ENCODE measurements around the gene C16orf95. TPM values are rescaled to one million over a fixed set of nuclear protein-coding genes. Genes with fewer than 3 reads are reported as not detected.

The C16orf95 gene
- polyA plus RNA-seq, 1 donor from 2014 or later, result 5.9 TPM

- TF ChIP-seq TAF1 (IDR thresholded peaks at IDR 0.05; ENCODE audit: low read depth) (no peak), MXI1 (conservative IDR thresholded peaks at IDR 0.05; ENCODE audit: poor library complexity, severe bottlenecking) (no peak), REST (IDR thresholded peaks at IDR 0.05; ENCODE audit: borderline replicate concordance) (no peak), POLR2AphosphoS5 (IDR thresholded peaks at IDR 0.05) (no peak), EZH2 (IDR thresholded peaks at IDR 0.05; ENCODE audit: borderline replicate concordance, insufficient read depth, low read length, poor library complexity, severe bottlenecking) (no peak), SMC3 (conservative IDR thresholded peaks at IDR 0.05; ENCODE audit: poor library complexity) (no peak), CTCF (IDR thresholded peaks at IDR 0.05; ENCODE audit: poor library complexity, severe bottlenecking) (no peak), RAD21 (conservative IDR thresholded peaks at IDR 0.05) (no peak), EP300 (conservative IDR thresholded peaks at IDR 0.05; ENCODE audit: poor library complexity, severe bottlenecking) (no peak)
- H3K27me3 ChIP-seq (ENCODE audit: insufficient read depth, low read depth, low read length), result no peaks in the 10 kb centered on the region
- H3K9me3 ChIP-seq (ENCODE audit: low read length), result no peaks in the 10 kb centered on the region
- no peaks in the 10 kb centered on the region for H4K20me1 ChIP-seq (ENCODE audit: insufficient read depth)
- no peaks in the 10 kb centered on the region for H3K9me2 ChIP-seq (ENCODE audit: insufficient read depth, low read length)
- H3F3A ChIP-seq (ENCODE audit: insufficient read depth, low read length, poor library complexity, severe bottlenecking), result no peaks in the 10 kb centered on the region
- no peak overlapping the region for H3K4me3 ChIP-seq (ENCODE audit: low read length)
- H3K9ac ChIP-seq (ENCODE audit: low read length), result no peak overlapping the region
- no peaks in the 10 kb centered on the region for H3K36me3 ChIP-seq (ENCODE audit: insufficient read depth, low read length)
- H3K4me2 ChIP-seq (ENCODE audit: low read length), result no peak overlapping the region
- no peak overlapping the region for H2AFZ ChIP-seq (ENCODE audit: low read depth, low read length)
- no peak overlapping the region for H3K27ac ChIP-seq (ENCODE audit: low read length)
- peaks cover 11% of the 10 kb centered on the region for H3K79me2 ChIP-seq (replicated peaks; ENCODE audit: insufficient read depth, low read length)
These were observed 2.9 kb upstream of the C16orf95 start for GRCh38 chr16:87319997-87320491.

GRCh38 chr16:87319011-87319410, 1.8 kb upstream of the C16orf95 start:
- no peaks in the 10 kb centered on the region for H3K9me3 ChIP-seq (ENCODE audit: low read length)
- TF ChIP-seq CTCF (IDR thresholded peaks at IDR 0.05; ENCODE audit: poor library complexity, severe bottlenecking), result no peak
- TF ChIP-seq TAF1 (IDR thresholded peaks at IDR 0.05; ENCODE audit: low read depth), result no peak
- no peak for TF ChIP-seq EZH2 (IDR thresholded peaks at IDR 0.05; ENCODE audit: borderline replicate concordance, insufficient read depth, low read length, poor library complexity, severe bottlenecking)
- TF ChIP-seq REST (IDR thresholded peaks at IDR 0.05; ENCODE audit: borderline replicate concordance), result no peak
- TF ChIP-seq SMC3 (conservative IDR thresholded peaks at IDR 0.05; ENCODE audit: poor library complexity), result no peak
- no peak for TF ChIP-seq EP300 (conservative IDR thresholded peaks at IDR 0.05; ENCODE audit: poor library complexity, severe bottlenecking)
- no peak for TF ChIP-seq RAD21 (conservative IDR thresholded peaks at IDR 0.05)
- no peak for TF ChIP-seq MXI1 (conservative IDR thresholded peaks at IDR 0.05; ENCODE audit: poor library complexity, severe bottlenecking)
- TF ChIP-seq POLR2AphosphoS5 (IDR thresholded peaks at IDR 0.05), result no peak
- H3K27me3 ChIP-seq (ENCODE audit: insufficient read depth, low read depth, low read length), result no peaks in the 10 kb centered on the region
- no peaks in the 10 kb centered on the region for H4K20me1 ChIP-seq (ENCODE audit: insufficient read depth)
- H3K4me2 ChIP-seq (ENCODE audit: low read length), result no peak overlapping the region
- peaks cover 11% of the 10 kb centered on the region for H3K79me2 ChIP-seq (replicated peaks; ENCODE audit: insufficient read depth, low read length)
- no peaks in the 10 kb centered on the region for H3K36me3 ChIP-seq (ENCODE audit: insufficient read depth, low read length)
- H3K9me2 ChIP-seq (ENCODE audit: insufficient read depth, low read length), result no peaks in the 10 kb centered on the region
- no peaks in the 10 kb centered on the region for H3F3A ChIP-seq (ENCODE audit: insufficient read depth, low read length, poor library complexity, severe bottlenecking)
- H2AFZ ChIP-seq (ENCODE audit: low read depth, low read length), result no peak overlapping the region
- H3K4me3 ChIP-seq (ENCODE audit: low read length), result no peak overlapping the region
- H3K9ac ChIP-seq (ENCODE audit: low read length), result no peak overlapping the region
- H3K27ac ChIP-seq (ENCODE audit: low read length), result no peak overlapping the region

Measured in neural cell (in vitro differentiated cells).